GM03348 (cell line): ENCODE measurements around the gene TBC1D8.

Experiments used
- DNase-seq: peaks from one replicate; pipeline ENCODE4 v3.0.0; 2012; ENCODE audit warnings: low spot score

TBC1D8 gene

GRCh38 chr2:101162561-101163330 is 11.6 kb upstream of the TBC1D8 start:
- no peak for DNase-seq

- DNase-seq: no peak
Measured at GRCh38 chr2:101161658-101162057, 10.5 kb upstream of the TBC1D8 start.

- DNase-seq: peak; percentile 54
Measured at GRCh38 chr2:101160454-101160853, 9.3 kb upstream of the TBC1D8 start.

GRCh38 chr2:101159526-101159925 is 8.3 kb upstream of the TBC1D8 start:
- no peak for DNase-seq

- no peak for DNase-seq
Measured at GRCh38 chr2:101157272-101157671, 6.1 kb upstream of the TBC1D8 start.

- DNase-seq: no peak
Measured at GRCh38 chr2:101153787-101154186, 2.6 kb upstream of the TBC1D8 start.

- DNase-seq: no peak
Measured at GRCh38 chr2:101153077-101153707, 2.0 kb upstream of the TBC1D8 start.

GRCh38 chr2:101152272-101153076 is 1.3 kb upstream of the TBC1D8 start:
- peak; percentile 56 for DNase-seq

GRCh38 chr2:101151859-101152271 is 683 bp upstream of the TBC1D8 start:
- peak; percentile 13 for DNase-seq

- peak; percentile 54 for DNase-seq
Measured at GRCh38 chr2:101150306-101151145, 656 bp downstream of the TBC1D8 start.

- no peak for DNase-seq
Measured at GRCh38 chr2:101149241-101150192, 1.7 kb downstream of the TBC1D8 start.

GRCh38 chr2:101148777-101149176 is 2.4 kb downstream of the TBC1D8 start:
- no peak for DNase-seq

GRCh38 chr2:101147971-101148370 is 3.2 kb downstream of the TBC1D8 start:
- DNase-seq: no peak

GRCh38 chr2:101147062-101147461 is 4.1 kb downstream of the TBC1D8 start:
- no peak for DNase-seq

- DNase-seq: no peak
Measured at GRCh38 chr2:101146535-101146934, 4.6 kb downstream of the TBC1D8 start.

- no peak for DNase-seq
Measured at GRCh38 chr2:101145406-101145805, 5.8 kb downstream of the TBC1D8 start.

GRCh38 chr2:101142163-101142562 is 9.0 kb downstream of the TBC1D8 start:
- DNase-seq: no peak

GRCh38 chr2:101140978-101141655 is 10.1 kb downstream of the TBC1D8 start:
- DNase-seq: no peak

- DNase-seq: no peak
Measured at GRCh38 chr2:101140237-101140636, 10.9 kb downstream of the TBC1D8 start.

GRCh38 chr2:101139495-101139894 is 11.7 kb downstream of the TBC1D8 start:
- no peak for DNase-seq
